GM13977 (cell line): ENCODE measurements around the gene ADAM15.

Source experiments
- DNase-seq: peaks from one replicate; pipeline ENCODE4 v3.0.0; 2012; ENCODE audit warnings: low spot score
- in situ Hi-C: fragments of 300-500 bp; cut with MboI; formaldehyde crosslinking; loops from one replicate; pipeline ENCODE4 v1.12.0; 2022; ENCODE audit warnings: low sequenced_read_pairs, low pct_unique_long_range_greater_than_20kb, mixed read lengths, inconsistent platforms; ENCODE audit not compliant: unreplicated experiment
- TF ChIP-seq, protein P1 (sequence below): IDR thresholded peaks from 2 replicates; pipeline ENCODE4 v1.5.1; 2012; ENCODE audit warnings: mild to moderate bottlenecking, control low read depth; ENCODE audit not compliant: insufficient read depth; ENCODE audit errors: extremely low read depth, missing control alignments

ADAM15 gene

DNA sequence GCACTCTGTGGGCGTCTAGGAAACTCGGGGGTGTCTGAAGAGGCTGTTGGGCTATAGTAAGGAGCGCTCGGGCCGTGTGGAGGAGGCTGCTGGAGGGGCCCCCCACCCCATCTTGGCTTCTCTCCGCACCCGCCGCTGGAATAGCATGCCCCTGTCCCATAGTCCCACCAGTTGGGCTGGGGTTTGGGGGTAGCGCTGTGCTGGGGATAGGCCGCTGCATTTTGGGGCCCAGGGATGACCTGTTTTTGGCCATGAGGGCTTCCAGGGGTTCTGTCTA lies 28.0 kb downstream of the ADAM15 start:
- DNase-seq = no peak
- in situ Hi-C loops = no loop called here
- TF ChIP-seq, protein P1, sequence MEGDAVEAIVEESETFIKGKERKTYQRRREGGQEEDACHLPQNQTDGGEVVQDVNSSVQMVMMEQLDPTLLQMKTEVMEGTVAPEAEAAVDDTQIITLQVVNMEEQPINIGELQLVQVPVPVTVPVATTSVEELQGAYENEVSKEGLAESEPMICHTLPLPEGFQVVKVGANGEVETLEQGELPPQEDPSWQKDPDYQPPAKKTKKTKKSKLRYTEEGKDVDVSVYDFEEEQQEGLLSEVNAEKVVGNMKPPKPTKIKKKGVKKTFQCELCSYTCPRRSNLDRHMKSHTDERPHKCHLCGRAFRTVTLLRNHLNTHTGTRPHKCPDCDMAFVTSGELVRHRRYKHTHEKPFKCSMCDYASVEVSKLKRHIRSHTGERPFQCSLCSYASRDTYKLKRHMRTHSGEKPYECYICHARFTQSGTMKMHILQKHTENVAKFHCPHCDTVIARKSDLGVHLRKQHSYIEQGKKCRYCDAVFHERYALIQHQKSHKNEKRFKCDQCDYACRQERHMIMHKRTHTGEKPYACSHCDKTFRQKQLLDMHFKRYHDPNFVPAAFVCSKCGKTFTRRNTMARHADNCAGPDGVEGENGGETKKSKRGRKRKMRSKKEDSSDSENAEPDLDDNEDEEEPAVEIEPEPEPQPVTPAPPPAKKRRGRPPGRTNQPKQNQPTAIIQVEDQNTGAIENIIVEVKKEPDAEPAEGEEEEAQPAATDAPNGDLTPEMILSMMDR = no peak

DNA sequence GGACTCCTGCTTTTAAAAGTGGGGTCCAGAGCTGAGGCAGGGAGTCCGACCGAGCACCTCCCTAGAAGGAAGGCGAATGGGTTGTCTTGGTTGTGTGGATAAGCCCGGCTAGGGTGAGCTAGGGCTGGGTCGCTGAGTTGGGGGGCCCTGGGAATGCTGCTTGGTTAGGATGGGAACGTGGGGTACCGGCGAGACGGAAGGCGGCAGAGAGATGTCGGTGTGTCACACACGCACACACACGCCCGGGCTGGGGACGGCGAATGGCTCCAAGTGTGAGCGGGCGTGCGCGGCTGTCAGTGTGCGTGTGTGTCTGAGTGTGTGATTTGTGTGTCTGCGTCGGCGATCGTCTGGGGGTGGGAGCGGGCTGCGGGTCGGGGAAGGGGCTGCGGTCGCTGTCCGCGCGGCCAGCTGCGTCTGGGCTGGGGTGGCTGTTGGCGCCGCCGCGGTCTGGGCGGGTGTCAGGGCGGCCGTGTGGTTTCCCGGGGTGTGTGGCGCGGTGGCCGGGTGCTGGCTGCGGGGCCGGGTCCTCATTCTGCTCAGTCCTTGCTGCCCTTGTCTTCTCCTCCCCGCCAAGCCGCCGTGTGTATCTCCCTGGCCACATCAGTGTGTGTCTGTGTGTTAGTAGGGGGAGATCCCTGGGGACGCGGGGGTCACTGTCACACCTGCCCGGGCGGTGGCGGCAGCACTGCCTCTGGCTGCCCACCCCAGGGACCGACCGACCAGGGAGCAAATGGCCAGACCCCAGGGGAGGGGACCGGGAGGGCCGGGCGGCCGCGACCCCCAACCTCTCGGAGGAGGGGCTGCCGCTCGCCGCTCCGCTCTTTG lies 28.6 kb downstream of the ADAM15 start:
- in situ Hi-C loops = no loop called here
- DNase-seq = no peak

DNA sequence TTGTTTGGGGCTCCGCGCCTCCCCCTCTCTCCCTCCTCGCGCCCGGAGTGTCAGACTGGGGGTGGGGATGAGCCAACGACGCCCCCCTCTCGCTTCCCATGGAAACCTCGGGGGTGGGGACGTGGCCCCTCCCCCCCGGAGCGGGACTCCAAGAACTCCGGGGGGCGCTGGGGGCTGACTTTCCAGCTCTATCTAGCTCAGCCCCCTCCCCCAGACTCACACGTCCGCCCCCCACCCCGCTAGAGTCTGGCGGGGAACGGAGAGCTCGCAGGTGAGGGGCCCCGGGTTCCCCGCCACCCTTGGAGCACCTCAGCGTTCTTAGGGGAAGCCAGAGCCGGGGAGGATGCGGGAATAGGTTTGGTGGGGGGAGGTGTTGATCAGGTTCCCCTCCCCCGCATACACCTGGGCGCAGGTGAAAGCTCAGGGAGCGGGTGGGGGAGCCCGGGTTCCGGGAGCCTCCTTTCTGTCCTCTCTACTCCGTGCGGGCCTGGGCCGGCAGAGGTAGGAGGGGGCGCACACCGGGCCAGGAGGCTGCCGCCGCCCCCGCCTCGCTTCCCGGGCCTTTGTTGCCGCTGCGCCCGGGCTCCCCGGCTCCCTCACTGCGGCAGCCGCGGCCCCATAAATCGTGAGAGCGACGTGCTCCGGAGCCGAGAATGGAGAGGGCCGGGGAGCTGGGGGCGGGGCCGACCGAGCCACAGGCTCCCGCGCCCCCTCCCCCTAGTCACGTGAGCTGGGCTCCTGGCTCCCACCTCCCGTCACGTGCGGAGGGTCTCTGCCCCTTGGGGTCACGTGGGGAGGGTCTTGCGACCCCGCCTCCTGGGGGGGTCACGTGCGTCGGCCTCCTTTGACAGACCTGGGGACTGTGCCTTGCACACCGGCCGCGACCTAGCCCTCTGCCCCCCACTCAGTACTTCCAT lies 29.5 kb downstream of the ADAM15 start:
- in situ Hi-C loops = no loop called here
- no peak for DNase-seq
- TF ChIP-seq, protein P1 = no peak

More for the DNA sequence above, 28.6 kb downstream of the ADAM15 start:
- TF ChIP-seq, protein P1 = no peak

DNA sequence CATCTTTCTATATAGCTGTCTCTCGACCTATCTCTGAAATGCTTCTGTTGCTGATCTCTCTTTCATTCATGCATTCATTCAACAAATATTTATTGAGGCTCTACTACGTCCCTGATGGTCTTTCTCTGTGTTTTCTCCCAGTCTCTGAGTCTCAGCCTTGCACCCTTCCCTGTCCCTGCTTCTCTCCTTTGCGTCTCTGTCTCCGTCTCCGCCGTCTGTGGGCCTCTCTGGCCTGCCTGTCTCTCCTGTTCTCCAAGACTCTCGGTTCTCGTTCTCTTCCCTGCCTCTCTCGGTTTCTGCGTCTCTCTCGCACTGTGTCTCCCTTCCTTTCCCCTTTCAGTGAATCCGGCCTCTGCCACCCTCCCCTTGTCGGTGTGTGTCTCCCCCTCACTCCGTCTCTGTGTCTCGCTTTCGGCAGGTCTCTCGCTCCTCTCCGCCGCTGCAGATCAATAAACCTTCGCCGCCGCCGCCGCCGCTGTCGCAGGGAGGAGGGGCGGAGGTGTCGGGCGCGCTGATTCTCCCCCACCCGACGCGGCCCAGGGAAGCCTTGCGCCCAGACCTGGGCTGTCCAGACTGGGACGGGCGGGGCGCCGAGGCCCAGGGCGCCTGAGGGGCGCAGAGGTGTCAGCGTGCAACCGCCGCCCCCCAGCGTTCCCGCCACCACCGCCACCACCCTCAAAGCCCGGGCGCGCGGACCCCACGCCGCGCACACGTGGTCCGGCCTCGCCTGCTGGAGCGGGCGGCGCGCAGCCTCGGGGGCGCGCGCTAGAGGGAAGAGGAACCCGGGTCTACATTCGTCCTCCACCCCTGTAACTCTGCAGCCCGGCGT lies 30.6 kb downstream of the ADAM15 start:
- TF ChIP-seq, protein P1 = no peak
- DNase-seq = no peak
- in situ Hi-C loops = no loop called here

DNA sequence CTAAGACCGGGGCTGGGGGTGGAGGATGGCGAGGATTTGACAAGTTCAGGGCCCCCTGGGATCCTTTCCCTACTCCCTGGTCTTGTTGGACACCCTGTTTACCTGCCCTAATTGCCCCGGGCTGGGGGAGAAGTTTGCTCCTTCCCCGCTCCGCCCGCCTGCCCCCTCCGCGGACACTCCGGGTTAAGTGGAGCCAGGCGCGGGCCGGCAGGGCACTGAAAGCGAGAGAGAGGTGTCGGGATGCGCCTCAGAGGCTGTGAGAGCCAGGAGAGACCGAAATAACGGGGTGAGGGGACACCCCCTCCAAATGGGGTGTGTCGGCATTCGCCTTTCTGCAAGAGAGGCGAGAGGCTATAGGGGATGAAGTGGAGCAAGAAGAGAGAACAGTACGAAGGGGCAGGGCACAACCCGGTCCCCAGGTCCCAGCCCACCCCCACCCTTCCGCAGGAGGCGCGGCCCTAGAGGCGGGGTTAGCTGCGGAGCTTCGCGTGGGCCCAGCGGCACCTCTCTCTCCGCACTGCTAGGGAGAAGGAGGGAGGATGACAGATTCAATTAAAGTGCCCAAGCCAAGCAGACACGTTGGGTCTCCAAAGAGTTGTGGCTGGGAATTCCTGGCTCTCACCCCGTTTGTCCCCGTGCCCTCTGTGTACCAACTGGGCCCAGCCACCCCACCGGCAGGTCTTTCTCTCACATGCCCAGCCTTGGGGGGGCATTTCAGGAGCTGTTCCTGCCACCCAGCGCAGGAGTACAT lies 31.4 kb downstream of the ADAM15 start:
- DNase-seq = no peak
- in situ Hi-C loops = no loop called here
- TF ChIP-seq, protein P1 = no peak
